WTC11 (cell line): ENCODE measurements around the gene OGFR. TPM values are rescaled to one million over a fixed set of nuclear protein-coding genes. Genes with fewer than 3 reads are reported as not detected.

Source experiments
- ATAC-seq: fragments of 200-7000 bp; cut with Tn5 transposase; 2 replicates; pipeline ENCODE4 v1.10.0; 2021; ENCODE audit warnings: mild to moderate bottlenecking, moderate library complexity
- CTCF ChIA-PET: fragments of 300-600 bp; sonication (Branson Sonifier 250); formaldehyde crosslinking; loops from one replicate; lab custom pipeline; 2021; ENCODE audit warnings: antibody characterized with exemption; lab: Charles Lee
- POLR2A ChIA-PET: fragments of 350-600 bp; sonication (Branson Sonifier 250); formaldehyde crosslinking; loops from one replicate; lab custom pipeline; 2021; ENCODE audit warnings: antibody characterized with exemption; lab: Charles Lee
- DNase-seq: peaks from one replicate; pipeline ENCODE4 v3.0.0; 2021; ENCODE audit warnings: low spot score
- H3K27ac Mint-ChIP-seq: 2 replicates; pipeline ENCODE4 v1.8.0; 2021; ENCODE audit warnings: mixed read lengths
- H3K27me3 Mint-ChIP-seq: 2 replicates; pipeline ENCODE4 v1.8.0; 2021; ENCODE audit warnings: low read depth, mild to moderate bottlenecking, moderate library complexity, mixed read lengths
- H3K36me3 Mint-ChIP-seq: 2 replicates; pipeline ENCODE4 v1.8.0; 2021; ENCODE audit warnings: mixed read lengths
- H3K4me1 Mint-ChIP-seq: 2 replicates; pipeline ENCODE4 v1.8.0; 2022; ENCODE audit warnings: mixed read lengths
- H3K4me3 Mint-ChIP-seq: 2 replicates; pipeline ENCODE4 v1.8.0; 2021; ENCODE audit warnings: mild to moderate bottlenecking, moderate library complexity, mixed read lengths
- H3K9me3 Mint-ChIP-seq: 2 replicates; pipeline ENCODE4 v1.8.0; 2021; ENCODE audit warnings: mixed read lengths
- FOXK1 ChIP-seq: sonication (generic); formaldehyde crosslinking; IDR thresholded peaks from 2 replicates; pipeline ENCODE4 v1.8.0; 2022; ENCODE audit warnings: mild to moderate bottlenecking, moderate library complexity, missing genetic modification reagents
- FOXP1 ChIP-seq: sonication (generic); formaldehyde crosslinking; IDR thresholded peaks from 2 replicates; pipeline ENCODE4 v1.8.0; 2022; ENCODE audit warnings: missing genetic modification reagents, mild to moderate bottlenecking, moderate library complexity, borderline replicate concordance
- JAZF1 ChIP-seq: fragments of 250-450 bp; sonication (Bioruptor Pico); IDR thresholded peaks from 2 replicates; pipeline ENCODE4 v1.9.0; 2021; ENCODE audit warnings: moderate library complexity, mild to moderate bottlenecking, inconsistent platforms
- NFE2L1 ChIP-seq: sonication (generic); formaldehyde crosslinking; IDR thresholded peaks from 2 replicates; pipeline ENCODE4 v1.8.1; 2023; ENCODE audit warnings: missing genetic modification reagents
- NR2C2 ChIP-seq: sonication (generic); formaldehyde crosslinking; IDR thresholded peaks from 2 replicates; pipeline ENCODE4 v1.8.0; 2022; ENCODE audit warnings: mild to moderate bottlenecking, missing genetic modification reagents
- NR3C1 ChIP-seq: sonication (generic); formaldehyde crosslinking; conservative IDR thresholded peaks from 2 replicates; pipeline ENCODE4 v1.8.1; 2023; ENCODE audit warnings: low read depth, mild to moderate bottlenecking, missing genetic modification reagents
- OVOL2 ChIP-seq: fragments of 250-450 bp; sonication (Bioruptor Pico); IDR thresholded peaks from 2 replicates; pipeline ENCODE4 v1.9.0; 2021; ENCODE audit warnings: mild to moderate bottlenecking, borderline replicate concordance
- PRRX2 ChIP-seq: fragments of 250-450 bp; sonication (Bioruptor Pico); IDR thresholded peaks from 2 replicates; pipeline ENCODE4 v1.8.0; 2021; ENCODE audit warnings: mild to moderate bottlenecking
- RELA ChIP-seq: sonication (generic); formaldehyde crosslinking; IDR thresholded peaks from 2 replicates; pipeline ENCODE4 v1.8.1; 2022; ENCODE audit warnings: missing genetic modification reagents, mild to moderate bottlenecking, borderline replicate concordance
- SMAD4 ChIP-seq: sonication (generic); formaldehyde crosslinking; IDR thresholded peaks from 2 replicates; pipeline ENCODE4 v1.8.0; 2022; ENCODE audit warnings: mild to moderate bottlenecking, missing genetic modification reagents
- SOX15 ChIP-seq: fragments of 250-450 bp; sonication (Bioruptor Pico); IDR thresholded peaks from 2 replicates; pipeline ENCODE4 v1.9.0; 2021; ENCODE audit warnings: mild to moderate bottlenecking
- TEAD4 ChIP-seq: sonication (generic); formaldehyde crosslinking; IDR thresholded peaks from 2 replicates; pipeline ENCODE4 v1.8.0; 2022; ENCODE audit warnings: mild to moderate bottlenecking, missing genetic modification reagents
- ZMAT4 ChIP-seq: fragments of 250-450 bp; sonication (Bioruptor Pico); IDR thresholded peaks from 2 replicates; pipeline ENCODE4 v1.9.0; 2021; ENCODE audit warnings: mild to moderate bottlenecking
- ZNF121 ChIP-seq: sonication (generic); formaldehyde crosslinking; IDR thresholded peaks from 2 replicates; pipeline ENCODE4 v1.8.0; 2023; ENCODE audit warnings: missing genetic modification reagents
- ZNF232 ChIP-seq: sonication (generic); formaldehyde crosslinking; IDR thresholded peaks from 2 replicates; pipeline ENCODE4 v1.8.0; 2022; ENCODE audit warnings: mild to moderate bottlenecking, missing genetic modification reagents
- ZNF416 ChIP-seq: fragments of 250-450 bp; sonication (Bioruptor Pico); IDR thresholded peaks from 2 replicates; pipeline ENCODE4 v1.9.0; 2021; ENCODE audit warnings: mild to moderate bottlenecking, inconsistent platforms
- ZNF671 ChIP-seq: fragments of 250-450 bp; sonication (Bioruptor Pico); IDR thresholded peaks from 2 replicates; pipeline ENCODE4 v1.8.0; 2021; ENCODE audit warnings: mild to moderate bottlenecking
- total RNA-seq: library from RNA; stranded (reverse); gene quantifications from 3 replicates; pipeline ENCODE4 v1.2.3, GENCODE V29; 2021
- TF ChIP-seq, protein P1 (sequence below): fragments of 250-450 bp; sonication (Bioruptor Pico); IDR thresholded peaks from 2 replicates; pipeline ENCODE4 v1.9.0; 2021; ENCODE audit warnings: mild to moderate bottlenecking, borderline replicate concordance
- TF ChIP-seq, protein P2 (sequence below): sonication (generic); formaldehyde crosslinking; IDR thresholded peaks from 2 replicates; pipeline ENCODE4 v1.8.1; 2022; ENCODE audit warnings: missing genetic modification reagents, borderline replicate concordance
- TF ChIP-seq, protein P3 (sequence below): fragments of 200-600 bp; IDR thresholded peaks from 2 replicates; pipeline ENCODE4 v1.8.0; 2022; ENCODE audit warnings: antibody characterized with exemption
- TF ChIP-seq, protein P4 (sequence below): fragments of 250-450 bp; sonication (Bioruptor Pico); IDR thresholded peaks from 2 replicates; pipeline ENCODE4 v1.9.0; 2021; ENCODE audit warnings: mild to moderate bottlenecking
- TF ChIP-seq, protein P5 (sequence below): sonication (generic); formaldehyde crosslinking; conservative IDR thresholded peaks from 2 replicates; pipeline ENCODE4 v1.8.1; 2023; ENCODE audit warnings: mild to moderate bottlenecking, low read depth, missing genetic modification reagents, moderate library complexity

Gene OGFR
- total RNA-seq, 1 experiment from 2014 or later, result 43.3 TPM

DNA sequence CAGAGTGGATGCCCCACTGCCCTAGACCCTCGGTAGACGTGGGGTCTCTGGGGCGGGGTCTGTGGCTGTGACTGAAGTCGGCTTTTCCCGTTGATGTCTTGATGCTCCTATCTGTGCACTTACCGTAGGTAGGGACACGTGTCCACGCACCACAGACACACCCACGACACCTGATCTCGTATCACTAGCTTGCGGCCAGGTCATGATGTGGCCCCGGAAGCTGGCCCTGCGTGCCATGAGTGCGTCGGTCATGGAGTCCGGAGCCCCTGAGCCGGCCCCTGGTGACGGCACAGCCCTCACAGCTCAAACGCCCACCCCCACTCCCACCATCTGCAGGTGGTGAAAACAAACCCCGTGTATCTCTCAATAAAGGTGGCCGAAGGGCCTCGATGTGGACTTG is 42.3 kb upstream of the OGFR start:
- Mint-ChIP-seq H3K4me3 (no peak overlapping the region), H3K4me1 (no peaks in the 10 kb centered on the region; the same call in 1 of the 2 replicates), H3K27me3 (no peaks in the 10 kb centered on the region; the same call in 1 of the 2 replicates), H3K27ac (no peak overlapping the region), H3K36me3 (no peaks in the 10 kb centered on the region), H3K9me3 (no peaks in the 10 kb centered on the region)
- CTCF ChIA-PET, result interaction anchor here (0.6 to 1.4 kb wide), 7 partner anchors 12 to 56 kb away, joined by 3 to 5 read pairs (median 4); partner anchors contain the start of gene NTSR1
- TF ChIP-seq, protein P1, sequence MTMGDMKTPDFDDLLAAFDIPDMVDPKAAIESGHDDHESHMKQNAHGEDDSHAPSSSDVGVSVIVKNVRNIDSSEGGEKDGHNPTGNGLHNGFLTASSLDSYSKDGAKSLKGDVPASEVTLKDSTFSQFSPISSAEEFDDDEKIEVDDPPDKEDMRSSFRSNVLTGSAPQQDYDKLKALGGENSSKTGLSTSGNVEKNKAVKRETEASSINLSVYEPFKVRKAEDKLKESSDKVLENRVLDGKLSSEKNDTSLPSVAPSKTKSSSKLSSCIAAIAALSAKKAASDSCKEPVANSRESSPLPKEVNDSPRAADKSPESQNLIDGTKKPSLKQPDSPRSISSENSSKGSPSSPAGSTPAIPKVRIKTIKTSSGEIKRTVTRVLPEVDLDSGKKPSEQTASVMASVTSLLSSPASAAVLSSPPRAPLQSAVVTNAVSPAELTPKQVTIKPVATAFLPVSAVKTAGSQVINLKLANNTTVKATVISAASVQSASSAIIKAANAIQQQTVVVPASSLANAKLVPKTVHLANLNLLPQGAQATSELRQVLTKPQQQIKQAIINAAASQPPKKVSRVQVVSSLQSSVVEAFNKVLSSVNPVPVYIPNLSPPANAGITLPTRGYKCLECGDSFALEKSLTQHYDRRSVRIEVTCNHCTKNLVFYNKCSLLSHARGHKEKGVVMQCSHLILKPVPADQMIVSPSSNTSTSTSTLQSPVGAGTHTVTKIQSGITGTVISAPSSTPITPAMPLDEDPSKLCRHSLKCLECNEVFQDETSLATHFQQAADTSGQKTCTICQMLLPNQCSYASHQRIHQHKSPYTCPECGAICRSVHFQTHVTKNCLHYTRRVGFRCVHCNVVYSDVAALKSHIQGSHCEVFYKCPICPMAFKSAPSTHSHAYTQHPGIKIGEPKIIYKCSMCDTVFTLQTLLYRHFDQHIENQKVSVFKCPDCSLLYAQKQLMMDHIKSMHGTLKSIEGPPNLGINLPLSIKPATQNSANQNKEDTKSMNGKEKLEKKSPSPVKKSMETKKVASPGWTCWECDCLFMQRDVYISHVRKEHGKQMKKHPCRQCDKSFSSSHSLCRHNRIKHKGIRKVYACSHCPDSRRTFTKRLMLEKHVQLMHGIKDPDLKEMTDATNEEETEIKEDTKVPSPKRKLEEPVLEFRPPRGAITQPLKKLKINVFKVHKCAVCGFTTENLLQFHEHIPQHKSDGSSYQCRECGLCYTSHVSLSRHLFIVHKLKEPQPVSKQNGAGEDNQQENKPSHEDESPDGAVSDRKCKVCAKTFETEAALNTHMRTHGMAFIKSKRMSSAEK, result no peak
- TF ChIP-seq ZNF121 (CRISPR knock-in tag) (no peak), NFE2L1 (no peak)
- ATAC-seq, result no peak
- no peak for DNase-seq
- POLR2A ChIA-PET, result no interaction called here

GRCh38 chr20:62762801-62763368 is 41.8 kb upstream of the OGFR start:
- DNase-seq, result no peak
- ChIA-PET CTCF (interaction anchor here (0.6 to 1.4 kb wide), 6 partner anchors 12 to 57 kb away, joined by 3 to 5 read pairs (median 4); partner anchors contain the start of gene NTSR1), POLR2A (no interaction called here)
- Mint-ChIP-seq H3K27ac (no peak overlapping the region), H3K4me1 (no peaks in the 10 kb centered on the region; the same call in 1 of the 2 replicates), H3K4me3 (no peak overlapping the region), H3K9me3 (no peaks in the 10 kb centered on the region), H3K27me3 (no peaks in the 10 kb centered on the region), H3K36me3 (no peaks in the 10 kb centered on the region)
- no peak for ATAC-seq
- no peak for TF ChIP-seq ZNF232 (CRISPR knock-in tag)
- TF ChIP-seq ZNF671 (CRISPR knock-in tag), result no peak
- no peak for TF ChIP-seq FOXP1 (CRISPR knock-in tag)
- no peak for TF ChIP-seq NR2C2
- TF ChIP-seq PRRX2, result no peak
- TF ChIP-seq SMAD4, result no peak
- TF ChIP-seq FOXK1 (CRISPR knock-in tag), result no peak
- TF ChIP-seq, protein P2, sequence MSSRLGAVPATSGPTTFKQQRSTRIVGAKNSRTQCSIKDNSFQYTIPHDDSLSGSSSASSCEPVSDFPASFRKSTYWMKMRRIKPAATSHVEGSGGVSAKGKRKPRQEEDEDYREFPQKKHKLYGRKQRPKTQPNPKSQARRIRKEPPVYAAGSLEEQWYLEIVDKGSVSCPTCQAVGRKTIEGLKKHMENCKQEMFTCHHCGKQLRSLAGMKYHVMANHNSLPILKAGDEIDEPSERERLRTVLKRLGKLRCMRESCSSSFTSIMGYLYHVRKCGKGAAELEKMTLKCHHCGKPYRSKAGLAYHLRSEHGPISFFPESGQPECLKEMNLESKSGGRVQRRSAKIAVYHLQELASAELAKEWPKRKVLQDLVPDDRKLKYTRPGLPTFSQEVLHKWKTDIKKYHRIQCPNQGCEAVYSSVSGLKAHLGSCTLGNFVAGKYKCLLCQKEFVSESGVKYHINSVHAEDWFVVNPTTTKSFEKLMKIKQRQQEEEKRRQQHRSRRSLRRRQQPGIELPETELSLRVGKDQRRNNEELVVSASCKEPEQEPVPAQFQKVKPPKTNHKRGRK, result no peak
- no peak for TF ChIP-seq RELA (CRISPR knock-in tag)
- TF ChIP-seq ZMAT4 (CRISPR knock-in tag), result no peak
- TF ChIP-seq OVOL2 (CRISPR knock-in tag), result no peak
- no peak for TF ChIP-seq ZNF416 (CRISPR knock-in tag)
- TF ChIP-seq NR3C1 (CRISPR knock-in tag), result no peak
- TF ChIP-seq, protein P3, sequence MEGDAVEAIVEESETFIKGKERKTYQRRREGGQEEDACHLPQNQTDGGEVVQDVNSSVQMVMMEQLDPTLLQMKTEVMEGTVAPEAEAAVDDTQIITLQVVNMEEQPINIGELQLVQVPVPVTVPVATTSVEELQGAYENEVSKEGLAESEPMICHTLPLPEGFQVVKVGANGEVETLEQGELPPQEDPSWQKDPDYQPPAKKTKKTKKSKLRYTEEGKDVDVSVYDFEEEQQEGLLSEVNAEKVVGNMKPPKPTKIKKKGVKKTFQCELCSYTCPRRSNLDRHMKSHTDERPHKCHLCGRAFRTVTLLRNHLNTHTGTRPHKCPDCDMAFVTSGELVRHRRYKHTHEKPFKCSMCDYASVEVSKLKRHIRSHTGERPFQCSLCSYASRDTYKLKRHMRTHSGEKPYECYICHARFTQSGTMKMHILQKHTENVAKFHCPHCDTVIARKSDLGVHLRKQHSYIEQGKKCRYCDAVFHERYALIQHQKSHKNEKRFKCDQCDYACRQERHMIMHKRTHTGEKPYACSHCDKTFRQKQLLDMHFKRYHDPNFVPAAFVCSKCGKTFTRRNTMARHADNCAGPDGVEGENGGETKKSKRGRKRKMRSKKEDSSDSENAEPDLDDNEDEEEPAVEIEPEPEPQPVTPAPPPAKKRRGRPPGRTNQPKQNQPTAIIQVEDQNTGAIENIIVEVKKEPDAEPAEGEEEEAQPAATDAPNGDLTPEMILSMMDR, result no peak
- no peak for TF ChIP-seq TEAD4 (CRISPR knock-in tag)
- TF ChIP-seq SOX15 (CRISPR knock-in tag), result no peak
- TF ChIP-seq, protein P4, sequence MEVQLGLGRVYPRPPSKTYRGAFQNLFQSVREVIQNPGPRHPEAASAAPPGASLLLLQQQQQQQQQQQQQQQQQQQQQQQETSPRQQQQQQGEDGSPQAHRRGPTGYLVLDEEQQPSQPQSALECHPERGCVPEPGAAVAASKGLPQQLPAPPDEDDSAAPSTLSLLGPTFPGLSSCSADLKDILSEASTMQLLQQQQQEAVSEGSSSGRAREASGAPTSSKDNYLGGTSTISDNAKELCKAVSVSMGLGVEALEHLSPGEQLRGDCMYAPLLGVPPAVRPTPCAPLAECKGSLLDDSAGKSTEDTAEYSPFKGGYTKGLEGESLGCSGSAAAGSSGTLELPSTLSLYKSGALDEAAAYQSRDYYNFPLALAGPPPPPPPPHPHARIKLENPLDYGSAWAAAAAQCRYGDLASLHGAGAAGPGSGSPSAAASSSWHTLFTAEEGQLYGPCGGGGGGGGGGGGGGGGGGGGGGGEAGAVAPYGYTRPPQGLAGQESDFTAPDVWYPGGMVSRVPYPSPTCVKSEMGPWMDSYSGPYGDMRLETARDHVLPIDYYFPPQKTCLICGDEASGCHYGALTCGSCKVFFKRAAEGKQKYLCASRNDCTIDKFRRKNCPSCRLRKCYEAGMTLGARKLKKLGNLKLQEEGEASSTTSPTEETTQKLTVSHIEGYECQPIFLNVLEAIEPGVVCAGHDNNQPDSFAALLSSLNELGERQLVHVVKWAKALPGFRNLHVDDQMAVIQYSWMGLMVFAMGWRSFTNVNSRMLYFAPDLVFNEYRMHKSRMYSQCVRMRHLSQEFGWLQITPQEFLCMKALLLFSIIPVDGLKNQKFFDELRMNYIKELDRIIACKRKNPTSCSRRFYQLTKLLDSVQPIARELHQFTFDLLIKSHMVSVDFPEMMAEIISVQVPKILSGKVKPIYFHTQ (CRISPR knock-in tag), result no peak
- TF ChIP-seq, protein P5, sequence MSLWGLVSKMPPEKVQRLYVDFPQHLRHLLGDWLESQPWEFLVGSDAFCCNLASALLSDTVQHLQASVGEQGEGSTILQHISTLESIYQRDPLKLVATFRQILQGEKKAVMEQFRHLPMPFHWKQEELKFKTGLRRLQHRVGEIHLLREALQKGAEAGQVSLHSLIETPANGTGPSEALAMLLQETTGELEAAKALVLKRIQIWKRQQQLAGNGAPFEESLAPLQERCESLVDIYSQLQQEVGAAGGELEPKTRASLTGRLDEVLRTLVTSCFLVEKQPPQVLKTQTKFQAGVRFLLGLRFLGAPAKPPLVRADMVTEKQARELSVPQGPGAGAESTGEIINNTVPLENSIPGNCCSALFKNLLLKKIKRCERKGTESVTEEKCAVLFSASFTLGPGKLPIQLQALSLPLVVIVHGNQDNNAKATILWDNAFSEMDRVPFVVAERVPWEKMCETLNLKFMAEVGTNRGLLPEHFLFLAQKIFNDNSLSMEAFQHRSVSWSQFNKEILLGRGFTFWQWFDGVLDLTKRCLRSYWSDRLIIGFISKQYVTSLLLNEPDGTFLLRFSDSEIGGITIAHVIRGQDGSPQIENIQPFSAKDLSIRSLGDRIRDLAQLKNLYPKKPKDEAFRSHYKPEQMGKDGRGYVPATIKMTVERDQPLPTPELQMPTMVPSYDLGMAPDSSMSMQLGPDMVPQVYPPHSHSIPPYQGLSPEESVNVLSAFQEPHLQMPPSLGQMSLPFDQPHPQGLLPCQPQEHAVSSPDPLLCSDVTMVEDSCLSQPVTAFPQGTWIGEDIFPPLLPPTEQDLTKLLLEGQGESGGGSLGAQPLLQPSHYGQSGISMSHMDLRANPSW (CRISPR knock-in tag), result no peak
- TF ChIP-seq JAZF1 (CRISPR knock-in tag), result no peak
